ENCODE measurements around the gene CLIC4.
"Not testable (repeated sequence)": the region's sequence is repeated elsewhere in the genome, so short reads cannot be mapped to it uniquely, and the experiment has no call there.

The CLIC4 gene

GRCh38 chr1:24775916-24776315 is 30.7 kb downstream of the CLIC4 start:
- DNase-seq, result no peak

GRCh38 chr1:24776821-24777220 is 31.6 kb downstream of the CLIC4 start:
- no peak for DNase-seq

- DNase-seq, result no peak
Observed at GRCh38 chr1:24778141-24778540, 32.9 kb downstream of the CLIC4 start.

GRCh38 chr1:24779199-24779598 is 34.0 kb downstream of the CLIC4 start:
- DNase-seq, result not testable (repeated sequence)

- DNase-seq, result no peak
Observed at GRCh38 chr1:24779689-24780464, 34.6 kb downstream of the CLIC4 start.

- not testable (repeated sequence) for DNase-seq
Observed at GRCh38 chr1:24780626-24781025, 35.4 kb downstream of the CLIC4 start.

GRCh38 chr1:24782689-24783088 is 37.4 kb downstream of the CLIC4 start:
- no peak for DNase-seq

GRCh38 chr1:24783713-24784112 is 38.5 kb downstream of the CLIC4 start:
- no peak for DNase-seq

GRCh38 chr1:24786191-24786590 is 40.9 kb downstream of the CLIC4 start:
- DNase-seq, result no peak

- no peak for DNase-seq
Observed at GRCh38 chr1:24790490-24790889, 45.2 kb downstream of the CLIC4 start.

GRCh38 chr1:24793447-24794129 is 48.3 kb downstream of the CLIC4 start:
- DNase-seq, result no peak

GRCh38 chr1:24794130-24794502 is 48.9 kb downstream of the CLIC4 start:
- not testable (repeated sequence) for DNase-seq

GRCh38 chr1:24795236-24795635 is 50.0 kb downstream of the CLIC4 start:
- no peak for DNase-seq

- DNase-seq, result no peak
Observed at GRCh38 chr1:24796524-24796923, 51.3 kb downstream of the CLIC4 start.

- not testable (repeated sequence) for DNase-seq
Observed at GRCh38 chr1:24799242-24799641, 54.0 kb downstream of the CLIC4 start.

- no peak for DNase-seq
Observed at GRCh38 chr1:24801176-24801575, 55.9 kb downstream of the CLIC4 start.

- no peak for DNase-seq
Observed at GRCh38 chr1:24803220-24803619, 58.0 kb downstream of the CLIC4 start.

- no peak for DNase-seq
Observed at GRCh38 chr1:24803987-24804530, 58.8 kb downstream of the CLIC4 start.

- DNase-seq, result no peak
Observed at GRCh38 chr1:24805534-24806301, 60.5 kb downstream of the CLIC4 start.

- DNase-seq, result no peak
Observed at GRCh38 chr1:24806588-24806987, 61.3 kb downstream of the CLIC4 start.

GRCh38 chr1:24811494-24811893 is 66.2 kb downstream of the CLIC4 start:
- not testable (repeated sequence) for DNase-seq

- not testable (repeated sequence) for DNase-seq
Observed at GRCh38 chr1:24820221-24820620, 75.0 kb downstream of the CLIC4 start.

- DNase-seq, result no peak
Observed at GRCh38 chr1:24822887-24823286, 77.6 kb downstream of the CLIC4 start.

All from DMS153 (cell line).